Suppressor macrophage treated with lipopolysaccharide for 4 hours (primary cell): ENCODE measurements around the gene AICDA.
"Not testable (repeated sequence)": the region's sequence is repeated elsewhere in the genome, so short reads cannot be mapped to it uniquely, and the experiment has no call there.

Experiments used
- DNase-seq: peaks from one replicate; pipeline ENCODE4 v3.0.0-alpha.2; 2020

AICDA gene

DNA sequence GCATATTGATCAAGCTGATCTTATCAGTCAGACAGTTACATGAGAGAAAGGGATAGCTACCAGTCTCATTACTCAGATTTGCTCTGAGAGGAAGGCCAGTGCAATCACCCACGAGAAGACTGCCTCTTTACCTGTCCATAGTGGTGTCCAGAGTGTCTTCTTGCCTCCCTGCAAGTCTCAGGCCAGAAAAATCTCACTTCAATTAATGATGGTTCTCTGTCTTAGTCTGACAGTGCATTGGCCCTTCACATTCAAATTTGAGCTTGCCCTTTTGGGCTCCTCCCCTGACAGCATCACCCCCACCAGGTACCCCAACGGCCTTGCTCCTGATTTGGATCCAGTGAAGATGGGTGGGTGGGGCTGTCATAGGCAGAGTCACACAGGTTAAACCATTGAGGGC is at the start of gene AICDA:
AICDA (minus strand) TSS at position 231 of the 400 bp plus-strand sequence; CDS start at position 139, 92 bp downstream.
- DNase-seq: no peak

DNA sequence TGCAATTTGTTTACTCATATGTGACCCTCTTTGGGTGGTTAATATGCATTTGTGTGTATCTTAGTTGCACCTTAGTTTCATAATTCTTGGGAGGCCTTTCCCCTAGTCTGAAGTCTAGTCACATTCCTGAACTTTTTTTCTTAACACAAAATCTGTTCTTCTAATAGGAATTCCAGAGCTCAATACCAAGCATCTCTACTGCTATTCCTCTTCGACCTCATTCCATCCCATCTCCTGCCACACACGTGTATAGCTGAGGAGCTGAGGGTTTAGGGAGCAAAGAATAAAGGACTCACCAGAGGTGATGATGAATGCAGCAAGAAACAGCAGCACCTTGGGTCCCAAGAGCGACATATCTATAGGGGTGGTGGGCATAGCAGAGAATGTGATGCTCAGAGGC is 49.1 kb upstream of the AICDA start:
- DNase-seq: no peak

DNA sequence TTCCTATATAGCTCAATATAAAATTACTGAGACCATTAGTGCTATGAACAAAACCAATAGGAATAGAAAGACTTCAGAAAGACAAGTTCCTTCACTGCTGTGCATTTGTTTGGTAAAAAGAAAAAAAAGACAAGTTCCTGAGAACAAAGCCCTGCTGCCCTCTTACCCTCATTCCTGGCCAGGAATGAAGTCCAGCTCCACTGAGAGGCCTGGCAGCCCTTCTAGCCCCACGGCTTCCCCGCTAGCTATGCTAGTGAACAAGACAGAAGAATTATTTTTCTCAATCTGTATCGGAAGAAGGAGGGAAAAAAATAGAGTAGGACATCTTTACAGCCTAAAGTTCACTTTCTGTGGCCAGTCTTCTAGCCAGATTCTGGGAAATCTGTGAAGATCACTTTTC is 48.4 kb upstream of the AICDA start:
- DNase-seq: no peak

DNA sequence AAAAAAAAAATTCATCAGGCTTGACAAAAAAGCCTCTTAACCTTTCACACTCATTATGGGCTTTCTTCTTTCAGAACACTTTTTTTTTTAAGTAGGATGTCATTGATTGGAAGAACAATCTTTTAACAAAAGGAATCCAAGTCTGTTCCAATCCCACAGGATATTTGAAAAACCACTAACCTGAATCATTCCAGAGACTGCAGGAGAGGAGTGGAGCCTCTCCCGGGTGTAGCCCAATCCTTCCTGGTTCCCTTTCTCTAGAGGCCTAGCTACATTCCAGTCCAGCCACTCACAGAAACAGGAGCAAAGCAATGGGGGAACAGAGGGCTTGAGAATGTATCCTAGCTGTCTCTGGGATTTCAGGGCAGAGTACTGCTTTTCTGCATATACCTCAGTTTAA is 45.7 kb upstream of the AICDA start:
- DNase-seq: no peak

DNA sequence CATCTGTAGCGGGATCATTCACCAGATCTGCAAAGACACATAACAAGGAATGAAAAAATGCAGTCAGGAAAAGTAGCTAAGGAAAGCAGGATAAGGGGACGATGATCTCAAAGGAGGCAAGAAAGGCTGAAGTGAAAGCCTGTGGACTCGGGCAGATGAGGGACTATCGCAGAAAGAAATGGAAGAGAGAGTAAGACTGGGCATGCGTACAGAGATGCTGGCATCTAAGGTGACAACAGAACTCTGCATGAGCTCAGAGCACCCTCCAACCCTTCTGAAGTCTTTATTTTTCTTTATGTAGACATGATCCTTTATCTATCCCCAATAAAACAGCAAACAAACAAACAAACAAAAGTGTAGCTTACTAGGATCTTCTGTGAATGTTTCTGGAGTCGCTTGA is 42.8 kb upstream of the AICDA start:
- no peak for DNase-seq

DNA sequence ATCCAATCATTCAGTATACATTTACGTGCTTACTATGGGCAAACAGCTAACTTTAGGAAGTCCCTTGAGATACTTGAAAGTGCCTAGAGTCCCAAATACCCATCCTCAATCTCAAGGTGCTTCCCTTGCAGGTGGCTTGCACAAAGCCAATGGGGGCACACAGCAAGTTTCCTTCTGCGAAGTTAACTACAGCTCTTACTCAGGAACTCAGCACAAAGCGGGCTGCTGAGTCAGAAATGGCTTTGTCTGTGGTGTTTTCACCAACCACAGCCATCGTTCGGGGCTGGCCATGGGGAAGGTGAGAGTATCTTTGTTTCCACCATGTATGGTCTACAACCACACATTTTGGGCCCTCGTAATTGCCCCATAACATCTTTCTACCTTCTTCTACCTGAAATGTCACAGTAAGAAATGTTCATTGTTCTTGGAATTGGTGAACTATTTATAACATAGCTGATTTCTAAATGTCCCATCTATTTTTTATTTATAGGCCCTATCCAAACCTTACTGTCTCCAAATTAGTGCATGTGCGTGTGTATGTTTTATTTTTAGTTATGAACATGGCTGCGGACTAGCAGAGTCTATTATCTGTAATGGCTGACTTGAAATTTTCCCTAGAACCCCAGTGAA is 36.0 kb upstream of the AICDA start:
- DNase-seq: no peak

DNA sequence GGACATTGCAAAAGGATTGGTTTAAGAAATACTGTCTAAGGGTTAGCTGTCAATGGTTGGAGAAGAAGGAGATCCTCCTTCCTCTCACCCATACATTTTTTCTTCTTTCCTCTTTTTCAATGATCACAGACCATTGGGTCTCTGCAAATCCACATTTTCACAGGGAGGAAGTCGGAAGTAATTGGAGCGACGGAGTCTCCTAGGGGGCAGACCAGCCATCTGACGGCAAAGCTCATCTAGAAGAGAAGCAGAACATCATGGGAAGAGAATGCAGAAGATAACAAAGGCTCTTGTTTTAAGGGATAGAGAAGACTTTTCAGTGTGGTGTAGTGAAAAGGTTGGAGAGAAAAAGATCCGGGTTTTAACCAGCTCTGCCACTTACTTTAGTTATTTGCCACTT is 35.3 kb upstream of the AICDA start:
- DNase-seq: no peak

DNA sequence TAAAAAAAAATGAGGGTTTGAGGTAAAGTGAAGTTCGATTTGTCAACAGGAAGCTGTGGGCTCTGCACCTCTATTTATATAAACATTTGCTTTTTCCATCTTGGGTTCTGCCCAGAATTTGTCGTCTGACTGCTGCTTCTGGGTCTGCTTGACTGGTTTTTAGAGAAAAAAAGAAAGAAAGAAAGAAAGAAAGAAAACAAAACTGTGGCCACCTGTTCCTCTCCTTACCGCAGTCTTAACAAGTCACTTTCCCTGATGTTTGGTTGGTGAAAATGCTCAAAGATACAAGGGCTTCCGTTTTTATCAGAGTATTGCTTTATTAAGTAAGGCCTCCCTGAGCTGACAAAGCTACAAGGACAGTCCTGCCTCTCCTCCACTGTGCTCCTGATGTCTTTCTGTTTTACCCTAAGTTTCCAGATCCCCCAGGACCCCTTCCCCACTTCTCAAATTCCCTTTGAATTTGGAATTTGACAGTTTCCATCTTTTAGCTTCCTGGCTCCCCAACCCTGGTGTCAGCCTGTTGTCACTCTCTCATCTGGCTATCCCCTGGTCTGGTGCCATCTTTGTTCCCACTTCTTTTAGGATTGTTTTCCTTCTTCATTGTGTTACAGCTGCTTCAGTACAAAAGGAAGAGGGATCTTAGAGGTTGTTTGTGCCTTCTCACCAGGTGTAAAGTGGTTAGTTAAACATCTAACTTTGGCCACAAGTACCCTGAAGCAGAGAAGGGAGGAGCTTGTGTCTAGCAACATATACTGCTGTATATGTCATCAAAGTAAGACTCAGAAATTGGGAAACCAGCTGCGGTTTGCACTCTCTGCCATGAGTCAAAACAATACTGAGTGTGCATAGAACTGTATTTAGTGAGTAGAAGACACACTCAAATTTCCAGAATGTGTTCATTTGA is 31.9 kb upstream of the AICDA start:
- peak; percentile 33 for DNase-seq

DNA sequence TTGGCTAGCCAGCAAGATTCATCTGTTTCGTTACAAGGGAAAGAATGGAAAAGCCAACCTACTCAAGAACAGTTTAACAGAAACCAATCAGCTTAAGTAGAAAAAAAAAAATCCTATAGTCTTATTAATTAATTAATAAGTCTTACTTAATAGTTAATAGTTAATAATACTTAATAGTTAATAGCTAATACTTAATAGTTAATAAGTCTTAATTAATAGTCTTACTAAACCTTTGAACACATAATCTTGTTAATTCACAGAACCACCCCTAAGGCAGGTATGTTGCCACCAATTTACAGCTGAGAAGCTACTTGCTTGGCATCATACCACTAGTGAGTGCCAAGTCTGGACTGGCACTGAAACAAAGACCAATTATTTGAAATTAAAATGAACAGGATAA is 30.1 kb upstream of the AICDA start:
- no peak for DNase-seq

DNA sequence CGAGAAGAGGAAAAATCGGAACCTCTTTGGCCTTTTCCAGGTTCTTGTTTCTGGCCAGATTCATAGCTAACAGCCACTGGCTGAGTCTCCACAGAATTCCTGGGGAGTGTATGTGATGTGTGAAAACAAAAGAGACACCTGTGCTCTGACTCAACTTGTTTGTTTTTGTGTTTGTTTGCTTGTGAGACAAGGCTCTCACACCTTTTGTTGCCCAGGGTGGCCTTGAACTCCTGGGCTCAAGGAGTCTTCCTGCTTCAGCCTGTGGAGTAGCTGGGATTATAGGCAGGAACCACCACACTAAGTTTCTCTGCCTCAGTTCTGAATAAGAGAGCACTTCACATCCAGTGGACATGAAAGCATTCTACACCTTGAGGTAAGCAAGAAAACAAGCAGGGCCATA is 27.3 kb upstream of the AICDA start:
- no peak for DNase-seq

DNA sequence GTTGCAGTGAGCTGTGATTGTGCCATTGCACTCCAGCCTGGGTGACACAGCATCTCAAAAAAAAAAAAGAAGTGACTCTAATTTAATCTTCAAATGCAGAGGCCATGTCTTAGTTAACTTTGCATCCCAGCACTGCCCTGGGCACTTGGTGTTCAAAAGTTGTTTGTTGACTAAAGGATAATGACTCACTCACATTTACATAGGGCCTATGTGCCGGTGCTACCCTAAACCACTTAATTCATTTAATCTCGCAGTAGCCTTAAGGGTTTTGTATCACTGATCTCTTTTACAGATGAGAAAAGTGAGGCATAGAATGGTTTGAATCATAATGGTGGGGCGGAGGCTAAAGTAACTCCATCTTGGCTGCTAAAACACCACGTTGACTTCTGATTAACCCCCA is 26.3 kb upstream of the AICDA start:
- DNase-seq: no peak

DNA sequence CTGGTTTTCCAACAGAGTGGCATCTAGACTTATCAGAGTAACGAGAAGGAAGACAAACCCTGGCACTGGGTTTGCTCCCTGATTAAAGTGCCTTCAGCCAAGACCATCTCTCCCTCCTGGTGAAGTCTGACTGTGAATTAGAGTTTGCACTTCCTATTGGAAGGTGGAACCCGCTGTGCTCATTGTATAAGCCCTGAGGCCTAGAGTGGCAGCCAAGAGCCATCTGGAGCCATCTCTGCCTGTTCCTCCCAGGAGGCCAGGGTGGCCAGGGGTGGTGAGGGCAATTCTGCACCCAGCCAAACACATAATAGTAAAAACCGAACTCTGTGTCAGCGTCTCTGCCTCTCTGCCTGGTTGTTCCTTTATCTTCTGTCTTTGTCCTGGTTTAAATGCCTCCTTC is 25.0 kb upstream of the AICDA start:
- DNase-seq: no peak

DNA sequence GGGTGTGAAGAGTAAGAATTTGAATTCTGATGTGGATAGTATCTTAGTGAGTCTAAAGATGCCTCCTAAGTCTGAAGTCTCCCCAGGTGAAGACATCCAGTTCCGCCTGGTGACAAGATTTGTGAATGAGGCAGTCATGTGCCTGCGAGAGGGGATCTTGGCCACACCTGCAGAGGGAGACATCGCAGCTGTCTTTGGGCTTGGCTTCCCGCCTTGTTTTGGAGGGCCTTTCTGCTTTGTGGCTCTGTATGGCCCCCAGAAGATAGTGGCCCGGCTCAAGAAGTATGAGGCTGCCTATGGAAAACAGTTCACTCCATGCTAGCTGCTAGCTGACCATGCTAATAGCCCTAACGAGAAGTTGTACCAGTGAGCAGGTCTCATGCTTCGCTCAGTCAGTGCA is 24.6 kb upstream of the AICDA start:
- DNase-seq: no peak

DNA sequence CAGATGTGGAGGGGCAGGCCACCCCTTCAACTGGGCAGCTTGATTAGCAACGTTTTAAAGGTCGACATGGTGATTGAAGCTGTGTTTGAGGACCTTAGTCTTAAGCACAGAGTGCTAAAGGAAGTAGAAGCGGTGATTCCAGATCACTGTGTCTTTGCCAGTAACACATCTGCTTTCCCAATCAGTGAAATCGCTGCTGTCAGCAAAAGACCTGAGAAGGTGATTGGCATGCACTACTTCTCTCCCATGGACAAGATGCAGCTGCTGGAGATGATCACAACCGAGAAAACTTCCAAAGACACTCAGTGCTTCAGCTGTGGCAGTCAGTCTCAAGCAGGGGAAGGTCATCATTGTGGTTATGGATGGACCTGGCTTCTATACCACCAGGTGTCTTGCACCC is 23.9 kb upstream of the AICDA start:
- DNase-seq: no peak

DNA sequence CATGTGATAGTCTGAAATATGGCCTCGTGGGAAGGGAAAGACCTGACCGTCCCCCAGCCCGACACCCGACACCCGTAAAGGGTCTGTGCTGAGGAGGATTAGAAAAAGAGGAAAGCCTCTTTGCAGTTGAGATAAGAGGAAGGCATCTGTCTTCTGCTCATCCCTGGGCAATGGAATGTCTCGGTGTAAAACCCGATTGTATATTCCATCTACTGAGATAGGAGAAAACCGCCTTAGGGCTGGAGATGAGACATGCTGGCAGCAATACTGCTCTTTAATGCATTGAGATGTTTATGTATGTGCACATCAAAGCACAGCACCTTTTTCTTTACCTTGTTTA is 23.3 kb upstream of the AICDA start:
- not testable (repeated sequence) for DNase-seq

DNA sequence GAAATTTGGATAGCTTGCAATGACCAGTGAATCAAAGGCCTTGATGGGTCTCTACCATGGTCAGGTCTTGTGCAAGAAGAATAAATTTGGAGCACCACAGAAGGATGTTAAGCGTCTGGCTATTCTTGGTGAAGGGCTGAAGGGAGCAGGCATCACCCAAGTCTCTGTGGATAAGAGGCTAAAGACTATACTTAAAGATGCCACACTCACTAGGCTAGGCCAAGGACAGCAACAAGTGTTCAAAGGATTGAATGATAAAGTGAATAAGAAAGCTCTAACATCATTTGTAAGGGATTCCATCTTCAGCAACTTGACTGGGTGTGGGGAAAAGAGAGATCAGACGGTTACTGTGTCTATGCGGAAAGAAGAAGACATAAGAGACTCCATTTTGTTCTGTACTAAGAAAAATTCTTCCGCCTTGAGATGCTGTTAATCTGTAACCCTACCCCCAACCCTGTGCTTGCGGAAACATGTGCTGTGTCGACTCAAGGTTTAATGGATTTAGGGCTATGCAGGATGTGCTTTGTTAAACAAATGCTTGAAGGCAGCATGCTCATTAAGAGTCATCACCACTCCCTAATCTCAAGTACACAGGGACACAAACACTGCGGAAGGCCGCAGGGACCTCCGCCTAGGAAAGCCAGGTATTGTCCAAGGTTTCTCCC is 22.8 kb upstream of the AICDA start:
- not testable (repeated sequence) for DNase-seq

DNA sequence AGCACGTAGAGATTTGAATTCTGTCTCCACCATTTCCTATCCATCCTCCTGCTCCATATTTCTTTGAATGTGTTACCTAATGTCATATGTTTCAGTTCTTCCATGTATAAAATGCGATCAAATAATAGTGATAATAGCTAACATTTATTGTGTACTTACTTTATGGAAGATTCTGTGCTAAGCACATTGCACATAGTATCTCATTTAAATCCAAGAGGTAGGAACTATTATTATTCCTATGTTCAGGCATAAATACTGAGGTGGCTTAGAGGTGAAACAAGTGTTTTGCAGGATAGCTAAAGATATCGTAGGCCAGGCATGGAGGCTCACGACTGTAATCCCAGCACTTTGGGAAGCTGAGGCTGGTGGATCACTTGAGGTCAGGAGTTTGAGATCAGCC is 17.5 kb upstream of the AICDA start:
- DNase-seq: no peak

DNA sequence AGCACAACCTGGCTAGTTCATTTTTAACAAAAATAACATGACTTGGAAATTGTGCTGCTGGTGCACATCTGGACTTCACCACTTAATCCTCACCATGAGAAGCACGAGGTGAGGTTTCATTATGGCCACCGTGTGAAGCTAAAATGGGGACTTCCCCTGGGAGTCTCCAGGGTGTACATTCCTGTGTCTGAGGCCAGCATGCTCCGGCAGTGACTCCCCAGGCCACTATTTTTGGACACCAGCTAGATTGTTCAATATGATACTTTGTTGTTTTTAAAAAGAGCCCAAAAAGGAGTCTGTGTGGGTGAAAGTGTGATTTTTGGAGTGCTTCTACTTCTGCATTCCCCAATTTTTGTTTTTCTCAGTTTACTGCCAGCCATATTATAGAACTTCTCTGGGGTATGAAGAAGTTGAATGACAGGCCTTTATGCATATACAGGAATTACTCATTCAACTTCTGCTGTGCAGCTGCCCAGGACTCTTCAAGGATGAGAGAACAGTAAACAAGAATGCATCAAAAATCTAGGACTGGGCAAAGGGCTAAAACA is 16.9 kb upstream of the AICDA start:
- peak; percentile 82 for DNase-seq

DNA sequence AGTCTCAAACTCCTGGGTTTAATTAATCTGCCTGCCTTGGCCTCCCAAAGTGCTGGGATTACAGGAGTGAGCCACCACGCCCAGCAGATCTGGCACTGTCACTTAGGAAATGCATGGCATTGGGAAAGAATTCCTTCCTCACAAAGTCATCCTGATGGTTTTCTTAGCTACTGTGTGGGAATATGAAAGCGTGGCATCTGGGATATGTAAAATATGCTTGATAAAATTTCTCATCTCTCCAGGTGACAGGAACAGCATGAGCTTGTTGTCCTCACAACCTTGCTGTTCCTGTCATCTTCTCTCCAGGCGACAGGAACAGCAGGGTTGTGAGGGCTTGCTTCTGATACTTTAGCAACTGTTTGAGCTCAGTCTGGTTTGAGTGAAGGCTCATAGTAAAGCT is 16.1 kb upstream of the AICDA start:
- DNase-seq: no peak

DNA sequence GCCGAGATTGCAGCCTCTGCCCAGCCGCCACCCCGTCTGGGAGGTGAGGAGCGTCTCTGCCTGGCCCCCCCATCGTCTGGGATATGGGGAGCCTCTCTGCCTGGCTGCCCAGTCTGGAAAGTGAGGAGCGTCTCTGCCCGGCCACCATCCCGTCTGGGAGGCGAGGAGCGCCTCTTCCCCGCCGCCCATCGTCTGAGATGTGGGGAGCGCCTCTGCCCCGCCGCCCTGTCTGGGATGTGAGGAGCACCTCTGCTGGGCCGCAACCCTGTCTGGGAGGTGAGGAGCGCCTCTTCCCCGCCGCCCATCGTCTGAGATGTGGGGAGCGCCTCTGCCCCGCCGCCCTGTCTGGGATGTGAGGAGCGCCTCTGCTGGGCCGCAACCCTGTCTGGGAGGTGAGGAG is 12.1 kb upstream of the AICDA start:
- DNase-seq: not testable (repeated sequence)

DNA sequence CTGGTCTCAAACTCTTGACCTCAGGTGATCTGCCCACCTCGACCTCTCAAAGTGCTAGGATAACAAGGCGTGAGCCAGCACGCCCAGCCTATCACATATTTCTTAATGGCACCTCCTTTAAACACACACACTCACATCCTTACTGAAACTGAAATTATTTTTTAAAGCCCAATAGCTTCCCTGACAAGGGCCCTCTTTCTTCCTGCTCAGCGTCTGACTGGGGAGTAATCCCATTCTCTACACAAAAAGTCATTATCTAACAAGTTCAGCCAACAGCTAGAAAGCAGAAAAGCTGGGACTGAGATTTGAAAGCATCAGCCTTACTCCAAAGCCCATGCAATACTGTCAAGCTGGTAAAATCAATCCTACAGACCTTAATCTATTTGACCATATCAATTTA is 10.0 kb upstream of the AICDA start:
- peak; percentile 29 for DNase-seq

DNA sequence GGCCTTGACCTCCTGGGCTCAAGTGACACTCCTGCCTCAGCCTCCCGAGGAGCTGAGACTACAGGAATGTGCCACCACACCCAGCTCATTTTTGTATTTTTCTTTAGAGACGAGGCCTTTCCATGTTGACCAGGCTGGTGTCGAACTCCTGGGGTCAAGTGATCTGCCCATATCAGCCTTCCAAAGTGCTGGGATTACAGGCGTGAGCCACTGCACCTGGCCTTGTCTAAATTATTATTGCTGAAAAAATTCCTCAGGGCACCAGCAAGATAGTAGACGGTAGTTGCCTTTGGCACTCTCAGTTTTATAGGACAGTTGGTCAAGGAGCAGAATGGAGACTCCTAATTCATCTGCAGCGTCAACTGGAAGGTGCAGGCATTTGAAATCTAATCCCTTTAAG is 2.5 kb upstream of the AICDA start:
- DNase-seq: no peak

DNA sequence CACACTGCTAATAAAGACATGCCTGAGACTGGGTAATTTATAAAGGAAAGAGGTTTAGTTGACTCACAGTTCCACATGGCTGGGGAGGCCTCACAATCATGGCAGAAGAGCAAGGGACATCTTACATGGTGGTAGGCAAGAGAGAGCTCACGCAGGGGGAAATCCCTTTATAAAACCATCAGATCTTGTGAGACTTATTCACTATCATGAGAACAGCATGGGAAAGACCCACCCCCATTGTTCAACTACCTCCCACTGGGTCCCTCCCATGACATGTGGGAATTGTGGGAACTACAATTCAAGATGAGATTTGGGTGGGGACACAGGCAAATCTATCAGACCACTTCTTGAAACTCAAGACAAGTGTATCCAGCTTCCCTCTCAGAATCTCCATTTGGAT is 1.2 kb upstream of the AICDA start:
- DNase-seq: not testable (repeated sequence)

DNA sequence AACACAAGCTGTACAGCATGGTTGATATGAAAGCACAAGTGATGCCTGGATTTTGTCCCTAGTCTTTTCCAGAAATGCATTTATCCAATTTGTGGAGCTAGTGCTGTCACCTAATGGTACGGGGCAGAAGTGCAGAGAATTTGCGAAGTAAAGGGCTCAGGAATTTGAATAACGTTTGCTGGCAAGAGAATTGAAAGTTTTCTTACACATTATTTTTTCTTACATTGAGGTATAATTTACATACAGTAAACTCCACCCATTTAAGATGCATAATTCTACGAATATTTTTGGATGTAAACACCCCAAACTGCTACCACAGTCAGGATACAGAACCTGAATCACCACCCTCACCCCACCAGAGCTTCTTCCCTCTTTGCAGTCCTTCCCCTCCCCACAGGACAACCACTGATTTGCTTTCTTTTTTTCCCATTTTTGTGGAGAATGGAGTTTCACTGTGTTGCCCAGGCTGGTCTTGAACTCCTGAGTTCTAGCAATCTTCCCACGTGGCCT is 3.5 kb downstream of the AICDA start:
- DNase-seq: peak; percentile 54
